HepG2 (cell line): ENCODE measurements around the gene RTBDN.
"Not testable (repeated sequence)": the region's sequence is repeated elsewhere in the genome, so short reads cannot be mapped to it uniquely, and the experiment has no call there.

Experiments used
- ARNT ChIP-seq: fragments of 450-650 bp; IDR thresholded peaks from 2 replicates; pipeline ENCODE4 v1.6.1; 2017
- HNF4G ChIP-seq, 2 experiments: sonication (generic) in 1 of 2; formaldehyde crosslinking in 1 of 2; IDR thresholded peaks; 2 replicates each; pipeline versions ENCODE4 v1.4.0 to v1.6.1; 2011 to 2020; ENCODE audit warnings: borderline replicate concordance in 2 of 2, low read depth in 2 of 2, mild to moderate bottlenecking in 2 of 2, low read length in 1 of 2, missing genetic modification reagents in 1 of 2, moderate library complexity in 1 of 2
- MATR3 ChIP-seq: sonication (generic); formaldehyde crosslinking; IDR thresholded peaks from 2 replicates; pipeline ENCODE4 v1.4.0; 2020; ENCODE audit warnings: missing genetic modification reagents
- PHB2 ChIP-seq: fragments of 450-650 bp; IDR thresholded peaks from 2 replicates; pipeline ENCODE4 v1.6.1; 2018; ENCODE audit not compliant: partially characterized antibody
- POLR2A ChIP-seq, 2 experiments: IDR thresholded peaks; 2 replicates each; pipeline ENCODE4 v1.6.1; 2011; ENCODE audit warnings: low read depth in 2 of 2, low read length in 2 of 2, mild to moderate bottlenecking in 1 of 2, moderate library complexity in 1 of 2; ENCODE audit not compliant: insufficient read depth in 1 of 2
- REST ChIP-seq, 2 experiments: IDR thresholded peaks; 2 replicates each; pipeline ENCODE4 v1.6.1; 2011 to 2012; ENCODE audit warnings: low read length in 2 of 2, borderline replicate concordance in 1 of 2, low read depth in 1 of 2, mild to moderate bottlenecking in 1 of 2, moderate library complexity in 1 of 2
- RFX5 ChIP-seq: IDR thresholded peaks from 2 replicates; pipeline ENCODE4 v1.6.1; 2011; ENCODE audit warnings: low read depth, low read length, improper control_type of control experiment
- TAF1 ChIP-seq: sonication (generic); formaldehyde crosslinking; IDR thresholded peaks from 2 replicates; pipeline ENCODE4 v1.4.0; 2020; ENCODE audit warnings: missing genetic modification reagents
- TOE1 ChIP-seq: sonication (generic); formaldehyde crosslinking; IDR thresholded peaks from 2 replicates; pipeline ENCODE4 v1.4.0; 2020; ENCODE audit warnings: mild to moderate bottlenecking, missing genetic modification reagents
- ZNF230 ChIP-seq: sonication (generic); formaldehyde crosslinking; IDR thresholded peaks from 2 replicates; pipeline ENCODE4 v1.4.0; 2020; ENCODE audit warnings: mild to moderate bottlenecking, missing genetic modification reagents
- ZNF292 ChIP-seq: sonication (generic); formaldehyde crosslinking; IDR thresholded peaks from 2 replicates; pipeline ENCODE4 v1.8.1; 2022; ENCODE audit warnings: mild to moderate bottlenecking, low read depth, missing genetic modification reagents, borderline replicate concordance
- TF ChIP-seq, protein P1 (sequence below): sonication (generic); formaldehyde crosslinking; IDR thresholded peaks from 2 replicates; pipeline ENCODE4 v1.5.0; 2020; ENCODE audit warnings: mild to moderate bottlenecking, missing genetic modification reagents
- TF ChIP-seq, protein P2 (sequence below): sonication (generic); formaldehyde crosslinking; IDR thresholded peaks from 2 replicates; pipeline ENCODE4 v1.5.0; 2020; ENCODE audit warnings: mild to moderate bottlenecking, missing genetic modification reagents, moderate library complexity

DNA sequence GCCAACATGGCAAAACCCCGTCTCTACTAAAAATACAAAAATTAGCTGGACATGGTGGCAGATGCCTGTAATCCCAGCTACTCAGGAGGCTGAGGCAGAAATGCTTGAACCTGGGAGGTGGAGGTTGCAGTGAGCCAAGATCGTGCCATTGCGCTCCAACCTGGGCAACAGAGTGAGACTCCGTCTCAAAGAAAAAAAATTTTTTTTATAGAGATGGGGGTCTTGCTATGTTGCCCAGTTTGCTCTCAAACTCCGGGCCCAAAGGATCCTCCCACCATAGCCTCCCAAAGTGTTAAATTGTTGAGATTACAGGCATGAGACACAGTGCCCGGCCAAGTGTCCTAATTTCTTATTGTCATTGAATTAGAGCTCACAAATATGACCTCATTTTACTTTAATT, 17.2 kb downstream of the RTBDN start:
- TF ChIP-seq ZNF292 (CRISPR knock-in tag); HNF4G (IDR thresholded peaks at IDR 0.05; ENCODE audit: borderline replicate concordance, low read depth, low read length); HNF4G (CRISPR knock-in tag; IDR thresholded peaks at IDR 0.05; ENCODE audit: borderline replicate concordance, low read depth); REST (IDR thresholded peaks at IDR 0.05; ENCODE audit: borderline replicate concordance in 1 of 2, low read depth in 1 of 2, low read length in 2 of 2); MATR3 (CRISPR knock-in tag); TAF1 (CRISPR knock-in tag); POLR2A (IDR thresholded peaks at IDR 0.05; ENCODE audit: insufficient read depth in 1 of 2, low read depth in 2 of 2, low read length in 2 of 2); TOE1 (CRISPR knock-in tag); ZNF230 (CRISPR knock-in tag); RFX5; PHB2; ARNT: not testable (repeated sequence)
- TF ChIP-seq, protein P1, sequence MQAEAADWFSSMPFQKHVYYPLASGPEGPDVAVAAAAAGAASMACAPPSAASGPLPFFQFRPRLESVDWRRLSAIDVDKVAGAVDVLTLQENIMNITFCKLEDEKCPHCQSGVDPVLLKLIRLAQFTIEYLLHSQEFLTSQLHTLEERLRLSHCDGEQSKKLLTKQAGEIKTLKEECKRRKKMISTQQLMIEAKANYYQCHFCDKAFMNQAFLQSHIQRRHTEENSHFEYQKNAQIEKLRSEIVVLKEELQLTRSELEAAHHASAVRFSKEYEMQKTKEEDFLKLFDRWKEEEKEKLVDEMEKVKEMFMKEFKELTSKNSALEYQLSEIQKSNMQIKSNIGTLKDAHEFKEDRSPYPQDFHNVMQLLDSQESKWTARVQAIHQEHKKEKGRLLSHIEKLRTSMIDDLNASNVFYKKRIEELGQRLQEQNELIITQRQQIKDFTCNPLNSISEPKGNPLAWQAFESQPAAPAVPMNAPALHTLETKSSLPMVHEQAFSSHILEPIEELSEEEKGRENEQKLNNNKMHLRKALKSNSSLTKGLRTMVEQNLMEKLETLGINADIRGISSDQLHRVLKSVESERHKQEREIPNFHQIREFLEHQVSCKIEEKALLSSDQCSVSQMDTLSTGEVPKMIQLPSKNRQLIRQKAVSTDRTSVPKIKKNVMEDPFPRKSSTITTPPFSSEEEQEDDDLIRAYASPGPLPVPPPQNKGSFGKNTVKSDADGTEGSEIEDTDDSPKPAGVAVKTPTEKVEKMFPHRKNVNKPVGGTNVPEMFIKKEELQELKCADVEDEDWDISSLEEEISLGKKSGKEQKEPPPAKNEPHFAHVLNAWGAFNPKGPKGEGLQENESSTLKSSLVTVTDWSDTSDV (CRISPR knock-in tag) = not testable (repeated sequence)
- TF ChIP-seq, protein P2, sequence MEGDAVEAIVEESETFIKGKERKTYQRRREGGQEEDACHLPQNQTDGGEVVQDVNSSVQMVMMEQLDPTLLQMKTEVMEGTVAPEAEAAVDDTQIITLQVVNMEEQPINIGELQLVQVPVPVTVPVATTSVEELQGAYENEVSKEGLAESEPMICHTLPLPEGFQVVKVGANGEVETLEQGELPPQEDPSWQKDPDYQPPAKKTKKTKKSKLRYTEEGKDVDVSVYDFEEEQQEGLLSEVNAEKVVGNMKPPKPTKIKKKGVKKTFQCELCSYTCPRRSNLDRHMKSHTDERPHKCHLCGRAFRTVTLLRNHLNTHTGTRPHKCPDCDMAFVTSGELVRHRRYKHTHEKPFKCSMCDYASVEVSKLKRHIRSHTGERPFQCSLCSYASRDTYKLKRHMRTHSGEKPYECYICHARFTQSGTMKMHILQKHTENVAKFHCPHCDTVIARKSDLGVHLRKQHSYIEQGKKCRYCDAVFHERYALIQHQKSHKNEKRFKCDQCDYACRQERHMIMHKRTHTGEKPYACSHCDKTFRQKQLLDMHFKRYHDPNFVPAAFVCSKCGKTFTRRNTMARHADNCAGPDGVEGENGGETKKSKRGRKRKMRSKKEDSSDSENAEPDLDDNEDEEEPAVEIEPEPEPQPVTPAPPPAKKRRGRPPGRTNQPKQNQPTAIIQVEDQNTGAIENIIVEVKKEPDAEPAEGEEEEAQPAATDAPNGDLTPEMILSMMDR (CRISPR knock-in tag) = not testable (repeated sequence)
